ENCODE results near the gene LCOR.

The LCOR gene

DNA sequence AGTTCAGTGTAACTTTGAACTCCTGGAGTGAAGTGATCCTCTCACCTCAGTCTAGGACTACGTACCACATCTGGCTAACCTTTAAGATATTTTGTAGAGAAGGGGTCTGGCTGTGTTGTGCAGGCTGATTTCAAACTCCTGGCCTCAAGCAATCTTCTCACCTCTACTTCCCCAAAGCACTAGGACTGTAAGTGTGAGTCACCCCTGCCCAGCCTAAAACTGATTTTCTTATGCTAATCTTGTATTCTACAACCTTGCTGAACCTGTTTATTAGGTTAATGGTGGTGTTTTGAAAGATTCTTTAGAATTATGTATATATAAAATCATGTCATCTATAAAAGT is 58.0 kb downstream of the LCOR start:
- no peak for DNase-seq (ENCODE audit: low read depth in 3 of 3)

DNA sequence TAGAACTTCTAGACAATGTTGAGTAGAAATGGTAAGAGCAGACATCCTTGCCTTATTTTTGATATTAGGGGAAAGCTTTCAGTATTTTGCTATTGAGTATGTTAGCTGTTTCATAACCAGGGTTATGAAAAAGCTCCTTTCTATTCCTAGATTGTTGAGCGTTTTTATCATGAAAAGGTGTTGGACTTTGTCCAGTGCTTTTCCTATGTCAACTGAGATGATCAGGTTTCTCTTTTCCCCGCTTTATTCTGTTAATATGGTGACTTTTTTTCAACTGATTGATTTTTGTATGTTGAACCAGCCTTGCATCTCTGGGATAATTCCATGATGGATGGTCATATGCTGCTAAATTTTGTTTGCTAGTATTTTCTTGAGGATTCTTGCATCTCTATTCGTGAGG is 58.5 kb downstream of the LCOR start:
- no peak for DNase-seq (ENCODE audit: low read depth in 3 of 3)

DNA sequence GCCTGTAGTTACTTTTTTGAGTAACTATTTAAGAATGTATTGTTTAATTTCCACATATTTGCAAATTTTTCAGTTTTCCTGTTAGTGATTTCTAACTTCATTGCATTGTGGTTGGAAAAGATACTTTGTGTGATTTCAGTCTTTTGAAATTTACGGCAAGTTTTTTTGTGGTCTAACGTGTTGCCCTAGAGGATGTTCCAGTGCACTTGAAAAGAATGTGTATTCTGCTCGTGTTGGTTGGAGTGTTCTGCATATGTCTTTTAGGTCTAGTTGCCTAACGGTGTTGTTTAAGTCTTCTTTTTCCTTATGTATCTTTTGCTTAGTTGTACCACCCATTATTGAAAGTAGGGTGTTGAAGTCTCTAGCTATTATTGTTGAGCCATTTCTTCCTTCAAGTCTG is 59.7 kb downstream of the LCOR start:
- no peak for DNase-seq (ENCODE audit: low read depth in 3 of 3)

DNA sequence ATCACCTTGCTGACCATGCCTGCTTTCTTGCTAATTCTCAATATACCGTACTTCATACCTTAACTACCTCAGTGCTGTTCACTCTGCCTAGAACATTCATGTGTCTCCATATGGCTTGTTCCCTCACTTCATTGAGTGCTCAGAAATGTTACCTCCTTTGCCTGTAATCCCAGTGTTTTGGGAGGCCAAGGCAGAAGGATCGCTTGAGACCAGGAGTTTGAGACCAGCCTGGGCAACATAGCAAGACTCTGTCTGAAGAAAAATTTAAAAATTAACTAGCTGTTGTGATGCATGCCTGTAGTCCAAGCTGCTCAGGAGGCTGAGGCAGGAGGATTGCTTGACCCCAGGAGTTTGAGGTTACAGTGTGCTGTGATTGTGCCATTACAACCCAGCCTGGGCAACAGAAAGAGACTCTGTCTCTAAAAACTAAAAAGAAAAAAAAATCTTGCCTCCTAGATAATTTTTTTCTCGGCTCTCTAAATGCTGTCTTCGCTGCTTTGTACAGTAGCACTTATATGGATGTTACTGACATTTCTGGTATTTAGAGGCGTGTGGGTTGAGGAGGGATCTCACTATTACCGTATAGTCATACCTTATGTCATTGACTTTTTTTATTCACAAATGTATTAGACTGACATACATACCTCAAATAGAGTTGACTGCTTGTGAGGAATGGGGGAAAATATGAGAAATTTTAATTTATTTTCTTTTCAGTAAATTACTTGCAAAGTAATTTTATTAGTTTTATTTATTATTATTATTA is 63.7 kb downstream of the LCOR start:
- no peak for DNase-seq (ENCODE audit: low read depth in 3 of 3)

DNA sequence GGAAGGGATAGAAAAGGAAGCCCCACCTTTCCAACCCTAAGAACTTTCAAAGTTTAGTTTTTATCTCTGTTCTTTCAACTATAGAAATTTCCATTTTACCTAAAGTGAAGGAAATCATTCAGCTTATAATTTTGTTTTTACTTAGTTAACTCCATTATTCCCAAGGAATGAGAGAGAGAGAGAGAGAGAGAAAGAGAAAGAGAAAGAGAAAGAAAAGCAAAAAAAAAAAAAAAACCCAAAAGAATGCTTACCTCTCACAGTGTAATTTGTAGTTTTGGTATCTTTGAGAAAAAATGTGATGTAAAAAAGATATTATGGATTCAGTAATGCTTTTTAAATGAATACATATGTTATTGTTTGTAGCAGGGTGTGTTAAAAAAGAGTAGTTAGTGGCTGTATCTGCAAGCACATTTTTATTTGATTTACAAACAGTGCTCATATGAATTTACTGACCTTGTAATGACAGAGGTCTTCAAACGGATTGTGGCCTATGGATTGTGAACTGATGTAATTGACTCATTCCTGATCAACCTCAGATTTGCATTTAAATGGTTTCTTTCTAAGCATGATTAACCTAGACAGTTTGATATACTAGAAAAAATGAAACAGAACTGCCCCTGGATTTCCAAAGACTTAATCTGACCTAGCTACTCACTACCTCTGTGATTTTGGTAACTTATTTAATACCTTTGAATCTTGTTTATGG is 64.9 kb downstream of the LCOR start:
- DNase-seq (ENCODE audit: low read depth in 3 of 3), result no peak

DNA sequence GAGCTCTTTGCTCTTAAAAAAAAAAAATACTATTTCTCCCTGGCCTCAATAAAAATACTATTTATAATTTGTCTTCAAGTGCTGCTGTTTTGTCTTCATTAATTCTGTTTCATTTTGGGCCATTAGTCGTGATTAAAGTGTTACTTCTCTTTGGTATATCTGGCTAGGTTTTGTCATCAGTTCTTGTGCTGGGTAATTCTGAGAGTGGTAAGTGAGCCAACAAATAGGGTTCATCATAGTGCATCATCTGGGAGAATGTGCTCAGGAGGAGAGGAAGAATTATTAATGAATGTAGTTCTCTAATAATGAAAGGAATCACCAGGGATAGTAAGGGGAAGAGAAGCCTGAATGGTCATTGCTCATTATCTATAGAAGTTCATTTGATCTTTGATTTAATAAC is 70.0 kb downstream of the LCOR start:
- DNase-seq (ENCODE audit: low read depth in 3 of 3), result no peak

DNA sequence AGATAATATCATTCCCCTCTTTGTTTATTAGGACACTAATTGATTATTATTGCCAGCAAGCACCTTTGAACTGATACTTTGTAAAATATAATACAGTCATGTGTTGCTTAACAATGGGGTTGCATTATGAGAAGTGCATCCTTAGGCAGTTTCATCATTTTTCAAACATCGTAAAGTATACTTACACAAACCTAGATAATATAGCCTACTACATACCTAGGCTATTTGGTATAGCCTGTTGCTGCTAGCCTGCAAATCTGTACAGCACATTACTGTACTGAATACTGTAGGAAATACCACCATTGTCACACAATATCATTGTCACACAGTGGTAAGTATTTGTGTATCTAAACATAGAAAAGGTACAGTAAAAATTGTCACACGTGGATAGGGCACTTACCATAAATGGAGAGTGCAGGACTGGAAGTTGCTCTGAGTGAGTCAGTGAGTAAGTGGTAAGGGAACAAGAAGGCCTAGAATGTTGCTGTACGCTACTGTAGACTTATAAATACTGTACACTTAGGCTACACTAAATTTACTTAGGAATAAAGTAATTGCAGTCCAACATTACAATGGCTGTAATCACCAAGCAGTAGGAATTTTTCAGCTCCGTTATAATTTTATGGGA is 70.7 kb downstream of the LCOR start:
- DNase-seq (ENCODE audit: low read depth in 3 of 3), result no peak

DNA sequence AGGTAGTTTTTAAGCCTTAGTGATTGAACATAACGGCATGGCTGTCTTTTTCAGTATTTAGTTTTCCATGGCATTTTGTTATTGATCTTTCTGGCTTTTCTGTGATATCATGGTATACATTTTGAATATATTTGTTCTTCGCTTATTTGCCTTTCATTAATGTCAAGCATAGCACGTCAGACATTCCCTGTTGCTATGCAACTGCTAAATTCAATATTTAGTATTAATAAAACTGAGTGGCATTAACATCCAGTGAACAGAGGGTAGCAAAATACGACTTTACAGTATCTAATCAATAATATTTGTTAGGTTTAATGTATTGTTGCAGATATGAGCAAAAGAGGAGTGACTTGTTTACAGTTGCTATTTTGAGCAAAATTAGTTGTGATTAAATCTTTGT is 72.5 kb downstream of the LCOR start:
- no peak for DNase-seq (ENCODE audit: low read depth in 3 of 3)

DNA sequence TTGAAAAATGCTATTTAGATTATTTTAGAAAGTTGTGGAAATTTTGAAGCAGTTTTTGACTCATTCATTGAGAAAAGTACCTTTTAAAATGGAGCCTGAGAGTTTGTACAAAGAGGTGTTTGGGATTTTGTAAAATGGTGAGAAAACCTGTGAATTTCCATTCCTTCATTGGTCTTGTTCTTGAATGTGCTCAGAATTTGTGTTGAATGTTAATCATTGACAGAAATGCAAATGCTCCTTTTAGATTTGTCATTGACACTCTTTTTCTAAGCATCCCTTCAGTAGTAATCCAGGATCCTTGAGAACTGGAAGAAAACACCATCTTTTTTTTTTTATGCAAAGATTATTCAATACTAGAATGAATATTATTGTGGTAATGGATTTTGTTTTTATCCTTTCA is 74.8 kb downstream of the LCOR start:
- DNase-seq (ENCODE audit: low read depth in 3 of 3), result no peak

DNA sequence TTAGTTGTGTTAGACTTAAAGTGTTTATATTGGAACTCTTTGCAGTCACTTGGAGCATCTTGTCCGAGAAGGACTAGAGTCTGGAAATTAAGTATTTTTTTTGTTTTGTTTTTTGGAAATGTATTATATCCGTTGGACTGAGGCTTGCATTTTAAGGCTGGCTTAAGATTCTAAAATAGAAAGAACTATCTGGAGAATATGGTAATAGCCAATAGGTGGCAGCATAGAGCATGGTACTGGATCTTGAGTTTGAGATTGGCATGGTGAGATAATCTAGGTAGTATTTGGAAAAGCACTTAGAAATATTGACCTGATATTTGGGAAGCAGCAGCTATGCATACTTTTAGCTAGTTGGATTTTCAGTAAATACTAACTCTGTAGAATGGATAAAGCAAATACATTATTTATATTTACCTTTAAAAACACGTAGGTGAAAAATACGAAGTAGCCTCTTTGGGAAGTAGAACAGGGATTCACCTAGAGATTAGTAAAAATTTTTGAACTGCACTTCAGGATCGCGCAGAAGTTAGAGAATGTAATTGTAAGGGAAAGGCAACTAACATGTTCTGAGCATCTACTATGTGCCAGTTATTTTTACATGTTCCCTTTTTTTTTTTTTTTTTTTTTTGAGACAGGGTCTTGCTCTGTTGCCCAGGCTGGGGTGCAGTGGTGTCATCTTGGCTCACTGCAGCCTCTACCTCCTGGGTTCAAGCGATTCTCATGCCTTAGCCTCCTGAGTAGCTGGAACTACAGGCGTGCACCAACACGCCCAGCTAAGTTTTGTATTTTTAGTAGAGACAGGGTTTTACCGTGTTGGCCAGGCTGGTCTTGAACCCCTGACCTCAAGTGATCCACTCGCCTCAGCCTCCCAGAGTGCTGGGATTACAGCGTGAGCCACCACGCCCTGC is 78.6 kb downstream of the LCOR start:
- no peak for DNase-seq (ENCODE audit: low read depth in 3 of 3)

DNA sequence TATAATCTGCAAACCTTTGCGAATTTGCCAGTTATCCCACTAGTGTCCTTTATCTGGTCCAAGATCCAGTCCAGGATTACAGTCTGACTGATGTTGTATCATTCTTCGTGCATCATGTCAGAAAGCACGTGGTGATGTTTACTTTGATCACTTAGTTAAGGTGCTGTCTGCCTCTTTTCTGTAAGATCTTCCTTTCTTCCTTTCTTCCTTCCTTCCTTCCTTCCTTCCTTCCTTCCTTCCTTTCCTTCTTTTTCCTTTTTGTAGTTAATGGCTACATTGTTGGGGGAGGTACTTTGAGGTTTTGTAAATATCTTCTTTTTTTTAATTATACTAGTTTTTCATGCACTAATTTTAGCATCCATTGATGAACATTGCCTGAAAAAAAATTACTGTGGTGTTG is 80.3 kb downstream of the LCOR start:
- DNase-seq (ENCODE audit: low read depth in 3 of 3), result no peak

DNA sequence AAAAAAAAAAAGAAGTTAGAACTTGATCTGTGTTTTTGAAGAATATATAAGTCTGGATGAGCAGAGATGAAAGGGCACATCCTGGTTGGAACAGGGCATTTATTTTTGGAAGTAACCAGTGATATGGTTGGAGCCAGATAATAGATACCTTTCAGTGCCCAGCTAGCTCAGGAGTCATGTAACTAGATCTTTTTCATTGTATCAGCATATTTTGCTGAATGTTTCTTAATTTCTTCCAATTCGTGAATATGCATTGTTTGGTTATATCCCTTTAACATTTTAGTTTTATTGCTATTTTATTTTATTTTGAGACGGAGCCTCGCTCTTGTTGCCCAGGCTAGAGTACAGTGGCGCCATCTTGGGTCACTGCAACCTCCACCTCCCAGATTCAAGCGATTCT is 81.8 kb downstream of the LCOR start:
- no peak for DNase-seq (ENCODE audit: low read depth in 3 of 3)

DNA sequence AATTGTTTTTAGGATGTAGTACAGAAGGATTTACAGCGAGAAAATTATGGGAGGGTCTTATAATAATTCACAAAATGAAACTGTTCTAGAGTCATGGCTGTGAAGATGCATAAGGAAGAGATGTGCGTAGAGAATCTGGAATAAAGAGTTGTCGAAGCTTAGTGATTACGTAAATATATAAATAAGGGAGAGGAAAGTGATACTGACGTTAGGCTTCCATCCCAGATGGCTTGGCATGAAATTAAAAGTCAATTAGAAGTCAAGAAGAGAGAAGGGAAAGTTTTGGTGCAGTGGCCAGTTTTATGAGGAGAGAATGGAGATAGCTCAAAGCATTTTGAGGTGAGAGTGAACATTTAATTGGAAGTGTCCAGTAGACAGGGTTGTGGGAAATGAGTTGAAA is 85.5 kb downstream of the LCOR start:
- no peak for DNase-seq (ENCODE audit: low read depth in 3 of 3)

DNA sequence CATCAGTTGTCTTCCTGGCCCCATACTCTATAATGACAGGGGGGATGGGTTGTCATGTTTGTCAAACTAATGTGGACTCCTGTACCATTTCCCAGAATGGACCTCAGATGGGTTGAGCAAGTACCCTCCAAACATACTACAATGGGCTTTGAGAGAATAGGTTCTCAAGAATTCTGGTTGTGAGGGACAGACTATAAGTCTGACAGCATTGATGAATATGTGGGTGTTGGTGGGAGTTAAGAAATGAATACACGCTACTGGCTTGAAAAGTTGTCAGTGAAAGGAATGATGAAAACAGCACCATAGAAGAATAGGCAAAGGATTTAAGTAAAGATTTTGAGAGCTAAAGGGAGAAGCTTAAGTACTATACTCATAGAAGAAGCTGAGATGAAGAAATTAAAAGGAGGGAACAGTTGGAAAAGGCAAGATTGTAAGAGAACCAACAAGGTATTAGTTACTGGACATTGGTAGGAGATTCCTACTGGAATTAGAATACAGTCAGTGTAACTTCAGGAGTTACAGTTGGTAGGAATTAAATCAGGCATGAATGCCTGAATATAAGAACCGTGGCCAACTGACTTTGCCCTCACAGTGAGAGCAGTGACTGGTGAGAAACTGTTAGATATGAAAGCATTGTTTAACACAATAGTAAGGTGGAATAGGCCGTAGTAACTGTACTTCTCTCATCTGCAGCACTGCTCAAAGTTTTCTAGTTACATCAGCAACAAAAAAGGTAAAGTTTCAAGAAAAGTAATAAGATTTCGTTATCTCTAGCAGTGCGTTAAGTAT is 86.3 kb downstream of the LCOR start:
- no peak for DNase-seq (ENCODE audit: low read depth in 3 of 3)

DNA sequence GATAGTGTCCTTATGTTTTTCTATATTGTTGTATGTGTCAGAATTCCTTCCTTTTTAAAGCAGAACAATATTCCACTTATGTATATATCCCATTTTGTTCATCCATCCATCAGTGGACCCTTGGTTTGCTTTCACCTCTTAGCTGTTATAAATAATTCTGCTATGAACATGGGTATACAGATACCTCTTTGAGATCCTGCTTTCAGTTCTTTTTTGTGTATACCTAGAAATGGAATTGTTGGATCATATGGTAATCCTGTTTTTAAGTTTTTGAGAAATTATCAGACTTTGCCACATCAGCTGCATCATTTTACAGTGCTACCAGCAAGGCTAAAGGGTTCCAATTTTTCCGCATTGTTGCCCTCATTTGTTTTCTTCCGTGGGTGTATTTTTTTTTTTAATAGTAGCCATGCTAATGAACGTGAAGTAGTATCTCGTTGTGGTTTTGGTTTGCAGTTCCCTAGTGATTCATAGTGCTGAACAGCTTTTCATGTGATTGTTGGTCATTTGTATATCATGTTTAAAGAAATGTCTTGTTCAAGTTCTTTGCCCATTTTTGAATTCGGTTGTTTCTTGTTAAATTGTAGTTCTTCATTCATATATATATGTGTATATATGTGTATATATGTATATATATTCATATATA is 87.8 kb downstream of the LCOR start:
- DNase-seq (ENCODE audit: low read depth in 3 of 3), result no peak

DNA sequence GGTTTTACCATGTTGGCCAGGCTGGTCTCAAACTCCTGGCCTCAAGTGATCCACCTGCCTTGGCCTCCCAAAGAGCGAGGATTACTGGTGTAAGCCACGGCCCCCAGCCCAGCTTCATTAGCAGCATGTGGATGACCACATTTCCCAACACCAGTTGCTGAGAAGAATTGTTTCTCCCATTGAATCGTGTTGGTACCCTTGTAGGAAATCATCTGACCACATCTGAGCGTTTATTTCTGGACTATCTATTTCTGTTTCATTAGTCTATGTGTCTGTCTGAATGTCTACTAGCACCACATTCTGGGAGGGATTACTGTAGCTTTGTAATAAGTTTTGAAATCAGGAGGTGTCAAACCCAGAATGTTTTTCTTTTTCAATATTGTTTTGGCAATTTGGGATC is 89.6 kb downstream of the LCOR start:
- DNase-seq (ENCODE audit: low read depth in 3 of 3), result no peak

DNA sequence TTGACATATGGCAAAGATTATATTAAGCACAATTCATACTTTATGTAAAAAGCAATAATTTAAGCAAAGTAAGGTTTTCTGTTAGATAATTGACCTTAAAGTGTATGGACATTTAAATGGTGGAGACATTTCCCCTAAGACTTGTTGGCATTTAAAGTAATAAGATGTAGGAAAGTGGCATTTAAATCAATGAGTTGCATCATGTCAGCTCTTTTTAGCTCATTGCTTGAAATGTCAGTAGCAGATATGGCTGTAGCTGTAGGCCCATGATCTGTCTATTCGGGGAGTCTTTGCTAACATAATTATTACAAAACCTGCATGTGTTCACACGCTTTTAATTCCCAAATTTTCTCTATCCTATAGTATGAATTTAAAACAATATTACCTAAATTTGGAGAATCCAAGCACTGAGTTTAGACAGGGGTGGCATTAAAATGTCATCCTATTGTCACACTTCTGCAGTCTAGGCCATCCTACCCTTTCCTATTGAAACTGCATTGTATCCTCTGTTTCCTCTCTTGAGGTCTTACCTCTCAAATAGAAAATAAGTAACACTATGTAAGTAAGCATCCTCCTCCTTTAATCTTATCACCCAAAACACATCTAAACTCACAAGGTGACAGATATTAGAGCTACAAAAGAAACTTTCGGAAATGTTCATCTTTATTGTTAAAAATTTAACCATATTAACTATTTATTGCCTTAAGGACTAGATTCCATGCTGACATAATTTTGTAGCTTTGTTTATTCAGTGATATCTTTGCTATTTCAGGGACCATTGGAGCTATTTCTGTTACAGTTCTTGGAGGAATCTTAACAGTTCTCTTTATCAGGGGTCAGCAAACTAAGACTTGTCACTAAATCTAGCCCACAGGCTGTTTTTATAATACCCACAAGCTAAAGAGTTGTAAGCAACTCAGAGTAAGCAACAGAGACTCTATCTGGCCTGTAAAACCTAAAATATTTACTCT is 91.2 kb downstream of the LCOR start:
- no peak for DNase-seq (ENCODE audit: low read depth in 3 of 3)

DNA sequence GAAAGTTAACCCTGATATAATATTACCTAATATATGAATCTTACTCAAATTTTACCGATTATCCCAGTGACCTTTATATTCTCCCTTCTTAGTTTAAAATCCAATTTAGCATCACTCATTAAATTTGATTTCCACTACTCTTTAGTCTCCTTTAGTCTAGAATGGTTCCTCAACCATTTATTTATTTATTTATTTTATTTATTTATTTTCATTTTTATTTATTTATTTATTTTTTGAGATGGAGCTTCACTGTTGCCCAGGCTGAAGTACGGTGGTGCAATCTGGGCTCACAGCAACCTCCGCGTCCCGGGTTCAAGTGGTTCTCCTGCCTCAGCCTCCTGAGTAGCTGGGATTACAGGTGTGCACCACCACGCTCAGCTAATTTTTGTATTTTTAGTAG is 92.8 kb downstream of the LCOR start:
- no peak for DNase-seq (ENCODE audit: low read depth in 3 of 3)

DNA sequence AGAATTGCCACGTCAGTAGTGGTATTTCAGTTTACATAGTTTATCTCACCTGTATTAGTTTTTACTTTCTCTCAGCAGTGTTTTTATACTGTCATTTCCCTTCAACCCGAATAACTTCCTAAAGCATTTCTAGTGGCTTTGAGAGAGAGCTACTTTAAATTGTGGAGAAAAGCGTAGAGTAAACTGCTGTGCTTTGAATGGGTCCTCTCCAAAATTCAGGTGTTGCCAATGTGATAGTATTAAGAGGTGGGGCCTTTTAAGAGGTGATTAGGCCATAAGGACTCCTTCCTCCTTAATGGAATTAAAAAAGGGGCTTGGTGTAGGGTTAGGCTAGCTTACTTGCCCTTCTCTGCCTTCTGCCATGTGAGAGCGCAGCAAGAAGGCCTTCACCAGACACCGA is 98.4 kb downstream of the LCOR start:
- DNase-seq (ENCODE audit: low read depth in 3 of 3), result no peak

DNA sequence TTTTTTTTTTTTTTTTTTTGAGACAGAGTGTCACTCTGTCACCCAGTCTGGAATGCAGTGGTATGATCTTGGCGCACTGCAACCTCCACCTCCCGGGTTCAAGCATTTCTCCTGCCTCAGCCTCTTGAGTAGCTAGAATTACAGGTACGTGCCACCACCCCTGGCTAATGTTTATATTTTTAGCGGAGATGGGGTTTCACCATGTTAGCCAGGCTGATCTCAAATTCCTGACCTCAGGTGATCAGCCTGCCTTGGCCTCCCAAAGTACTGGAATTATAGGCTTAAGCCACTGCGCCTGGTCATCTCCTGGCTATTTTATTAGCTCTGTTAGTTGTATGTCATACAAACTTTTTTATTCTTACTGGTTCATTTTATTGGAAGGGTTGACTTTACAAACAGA is 103.0 kb downstream of the LCOR start:
- no peak for DNase-seq (ENCODE audit: low read depth in 3 of 3)

Data from stimulated activated CD4-positive, alpha-beta T cell treated with anti-CD3 and anti-CD28 coated beads, TNF-alpha, amount 100 ng/mL, for 24 hours (primary cell).